Natural killer cell (primary cell): ENCODE data around the gene CITED4. TPM values are rescaled to one million over a fixed set of nuclear protein-coding genes. Genes with fewer than 3 reads are reported as not detected.

Source experiments
- ATAC-seq, 3 donors: fragments of 150-1000 bp in 2 of 3; fragments of 200-7000 bp in 1 of 3; cut with Tn5 transposase; 1 replicate in 1 of 3; 2 replicates in 2 of 3; pipeline ENCODE4 v1.10.0; 2021; ENCODE audit warnings: mild to moderate bottlenecking in 2 of 3, moderate library complexity in 2 of 3
- DNase-seq, 2 donors: peaks; one replicate each; pipeline versions ENCODE4 v3.0.0 to v3.0.0-alpha.2; 2013 to 2021; ENCODE audit warnings: mixed read lengths in 1 of 2
- H3K27ac ChIP-seq: one replicate; pipeline ENCODE4 v1.5.1; 2013; ENCODE audit warnings: mild to moderate bottlenecking, low read length
- H3K27me3 ChIP-seq: one replicate; pipeline ENCODE4 v1.6.1; 2013; ENCODE audit warnings: low read length; ENCODE audit not compliant: control insufficient read depth, insufficient read depth
- H3K36me3 ChIP-seq: one replicate; pipeline ENCODE4 v1.6.1; 2013; ENCODE audit warnings: low read length; ENCODE audit not compliant: control insufficient read depth, insufficient read depth
- H3K4me1 ChIP-seq: one replicate; pipeline ENCODE4 v1.6.1; 2013; ENCODE audit warnings: low read length; ENCODE audit not compliant: control insufficient read depth, insufficient read depth
- H3K4me3 ChIP-seq: one replicate; pipeline ENCODE4 v1.5.1; 2013; ENCODE audit warnings: low read length
- H3K9me3 ChIP-seq: one replicate; pipeline ENCODE4 v1.6.1; 2013; ENCODE audit warnings: low read length; ENCODE audit not compliant: control insufficient read depth, insufficient read depth
- H3K27ac Mint-ChIP-seq, 2 donors: one replicate each; pipeline ENCODE4 v1.8.0; 2022; ENCODE audit warnings: mild to moderate bottlenecking in 2 of 2, mixed read lengths in 2 of 2, moderate library complexity in 1 of 2
- H3K27me3 Mint-ChIP-seq, 2 donors: one replicate each; pipeline ENCODE4 v1.8.0; 2022; ENCODE audit warnings: low read depth in 2 of 2, mixed read lengths in 2 of 2
- H3K36me3 Mint-ChIP-seq: one replicate; pipeline ENCODE4 v1.8.0; 2022; ENCODE audit warnings: mixed read lengths
- H3K4me1 Mint-ChIP-seq, 2 donors: one replicate each; pipeline ENCODE4 v1.8.0; 2022; ENCODE audit warnings: mixed read lengths in 2 of 2
- H3K4me3 Mint-ChIP-seq: one replicate; pipeline ENCODE4 v1.8.0; 2022; ENCODE audit warnings: mild to moderate bottlenecking, moderate library complexity, mixed read lengths
- H3K9me3 Mint-ChIP-seq, 2 donors: one replicate each; pipeline ENCODE4 v1.8.0; 2022; ENCODE audit warnings: mixed read lengths in 2 of 2
- CTCF ChIP-seq: fragments of 200-600 bp; IDR thresholded peaks from one replicate; pipeline ENCODE4 v1.8.0; 2022; ENCODE audit warnings: antibody characterized with exemption
- WGBS: methylation state at CpG from one replicate; pipeline ENCODE4 v1.1.7; 2013; ENCODE audit warnings: missing lambda C conversion rate; ENCODE audit not compliant: insufficient coverage; 5-methylcytosine and 5-hydroxymethylcytosine counted together
- intact Hi-C: fragments of 100-400 bp; cut with micrococcal nuclease; formaldehyde crosslinking; loops from one replicate; pipeline ENCODE4 v1.14.2; 2022
- total RNA-seq, 4 donors: library from RNA; stranded (reverse); fragments of 120-200 nt in 1 of 4; gene quantifications; one replicate each; pipeline versions ENCODE4 v1.2.3 to v1.2.4, GENCODE V29; 2013 to 2022

The CITED4 gene
- total RNA-seq, 3 donors from 2014 or later (not counting 1 experiment from before 2014, with no cell fraction given), result 3.5 to 7.7 (median 4.9) TPM

GRCh38 chr1:40868051-40868723 is 6.0 kb upstream of the CITED4 start:
- H3K36me3 Mint-ChIP-seq, result no peaks in the 10 kb centered on the region
- H3K27me3 Mint-ChIP-seq, result peaks cover 0 to 3% of the 10 kb centered on the region in 2 donors
- H3K9me3 Mint-ChIP-seq, result no peaks in the 10 kb centered on the region
- no peak for ATAC-seq
- DNase-seq, result no peak
- TF ChIP-seq CTCF, result no peak
- 95% methylated on average over 4 of the region's 4 CpGs for WGBS
- H3K27me3 ChIP-seq, result no peaks in the 10 kb centered on the region
- intact Hi-C loops, result no loop called here
- H3K27ac Mint-ChIP-seq, result no peak overlapping the region
- H3K4me3 ChIP-seq, result no peak overlapping the region
- H3K9me3 ChIP-seq, result no peaks in the 10 kb centered on the region
- H3K4me3 Mint-ChIP-seq, result no peak overlapping the region
- no peak overlapping the region for H3K27ac ChIP-seq
- no peaks in the 10 kb centered on the region for H3K36me3 ChIP-seq
- peaks cover 0 to under 1% of the 10 kb centered on the region in 2 donors for H3K4me1 Mint-ChIP-seq
- no peaks in the 10 kb centered on the region for H3K4me1 ChIP-seq

- Histone ChIP-seq H3K36me3 (no peaks in the 10 kb centered on the region), H3K4me1 (peaks cover 15% of the 10 kb centered on the region), H3K27me3 (no peaks in the 10 kb centered on the region), H3K27ac (no peak overlapping the region), H3K9me3 (no peaks in the 10 kb centered on the region), H3K4me3 (no peak overlapping the region)
- ATAC-seq, result peak in 1 of 3 donors; percentile 20
- peak; percentile 32 to 69 for DNase-seq
- Mint-ChIP-seq H3K4me1 (peaks cover 7 to 14% of the 10 kb centered on the region in 2 donors), H3K36me3 (no peaks in the 10 kb centered on the region), H3K4me3 (peak overlapping the region; percentile 87), H3K9me3 (no peaks in the 10 kb centered on the region), H3K27ac (peak overlapping the region in 1 of 2 donors; percentile 87), H3K27me3 (peaks cover 23 to 24% of the 10 kb centered on the region in 2 donors)
- intact Hi-C loops, result loop anchor here (1.0 kb wide), 2 partner anchors 59 to 196 kb away; partner anchors contain the start of gene RIMS3
- WGBS, result 3% methylated on average over 98 of the region's 98 CpGs
- TF ChIP-seq CTCF, result no peak
These were observed 749 bp downstream of the CITED4 start for GRCh38 chr1:40861224-40862003.

GRCh38 chr1:40860706-40861223 is 1.4 kb downstream of the CITED4 start:
- no peaks in the 10 kb centered on the region for H3K9me3 ChIP-seq
- Mint-ChIP-seq H3K4me1 (peaks cover 7 to 14% of the 10 kb centered on the region in 2 donors), H3K27me3 (peaks cover 23 to 28% of the 10 kb centered on the region in 2 donors), H3K4me3 (peak overlapping the region; percentile 87), H3K27ac (peak overlapping the region in 1 of 2 donors; percentile 87), H3K9me3 (no peaks in the 10 kb centered on the region), H3K36me3 (no peaks in the 10 kb centered on the region)
- H3K27me3 ChIP-seq, result no peaks in the 10 kb centered on the region
- no peak overlapping the region for H3K27ac ChIP-seq
- no peaks in the 10 kb centered on the region for H3K36me3 ChIP-seq
- H3K4me1 ChIP-seq, result peaks cover 15% of the 10 kb centered on the region
- no peak for TF ChIP-seq CTCF
- H3K4me3 ChIP-seq, result no peak overlapping the region
- 13% methylated on average over 10 of the region's 10 CpGs for WGBS
- ATAC-seq, result no peak
- intact Hi-C loops, result no loop called here
- peak in 1 of 2 donors; percentile 19 for DNase-seq
